HG03066 (cell line): ENCODE data around the gene LRRC40.
"Not testable (repeated sequence)": the region's sequence is repeated elsewhere in the genome, so short reads cannot be mapped to it uniquely, and the experiment has no call there.

Experiments
- ATAC-seq: cut with Tn5 transposase; IDR thresholded peaks from one replicate; pipeline ENCODE4 v1.9.1; 2021; ENCODE audit warnings: low read depth; ENCODE audit not compliant: unreplicated experiment

Gene LRRC40

GRCh38 chr1:70204139-70204538 is 1.2 kb downstream of the LRRC40 start:
- no peak for ATAC-seq

- ATAC-seq = no peak
Measured at GRCh38 chr1:70202173-70202758, 3.1 kb downstream of the LRRC40 start.

GRCh38 chr1:70200065-70200464 is 5.3 kb downstream of the LRRC40 start:
- ATAC-seq = no peak

- ATAC-seq = no peak
Measured at GRCh38 chr1:70196333-70196732, 9.0 kb downstream of the LRRC40 start.

- peak; percentile 86 for ATAC-seq
Measured at GRCh38 chr1:70195342-70195741, 10.0 kb downstream of the LRRC40 start.

- ATAC-seq = no peak
Measured at GRCh38 chr1:70194601-70195000, 10.8 kb downstream of the LRRC40 start.

- not testable (repeated sequence) for ATAC-seq
Measured at GRCh38 chr1:70192446-70192845, 12.9 kb downstream of the LRRC40 start.

GRCh38 chr1:70190180-70190579 is 15.2 kb downstream of the LRRC40 start:
- no peak for ATAC-seq

- ATAC-seq = no peak
Measured at GRCh38 chr1:70188522-70188921, 16.9 kb downstream of the LRRC40 start.

GRCh38 chr1:70185181-70185580 is 20.2 kb downstream of the LRRC40 start:
- not testable (repeated sequence) for ATAC-seq

- ATAC-seq = no peak
Measured at GRCh38 chr1:70171512-70171911, 33.9 kb downstream of the LRRC40 start.

- ATAC-seq = no peak
Measured at GRCh38 chr1:70169018-70169839, 36.1 kb downstream of the LRRC40 start.

GRCh38 chr1:70168283-70168682 is 37.1 kb downstream of the LRRC40 start:
- ATAC-seq = no peak

GRCh38 chr1:70164350-70164749 is 41.0 kb downstream of the LRRC40 start:
- ATAC-seq = no peak

GRCh38 chr1:70156529-70157120 is 48.8 kb downstream of the LRRC40 start:
- ATAC-seq = no peak

GRCh38 chr1:70153739-70154138 is 51.6 kb downstream of the LRRC40 start:
- ATAC-seq = no peak

- ATAC-seq = no peak
Measured at GRCh38 chr1:70150444-70150843, 54.9 kb downstream of the LRRC40 start.

GRCh38 chr1:70146488-70146887 is 58.9 kb downstream of the LRRC40 start:
- no peak for ATAC-seq

- no peak for ATAC-seq
Measured at GRCh38 chr1:70143048-70143659, 62.2 kb downstream of the LRRC40 start.

- no peak for ATAC-seq
Measured at GRCh38 chr1:70142075-70142474, 63.3 kb downstream of the LRRC40 start.

GRCh38 chr1:70140894-70141293 is 64.5 kb downstream of the LRRC40 start:
- no peak for ATAC-seq
